Smooth muscle cell (in vitro differentiated cells): ENCODE data around the gene GPR78. TPM values are rescaled to one million over a fixed set of nuclear protein-coding genes. Genes with fewer than 3 reads are reported as not detected.

Experiments
- DNase-seq: peaks from one replicate; lab custom pipeline; 2025; ENCODE audit not compliant: unreplicated experiment; lab: John Stamatoyannopoulos, UW
- H2AFZ ChIP-seq: fragments of 200-600 bp; sonication (generic); 2 replicates; pipeline ENCODE4 v1.6.0; 2016; ENCODE audit warnings: antibody characterized with exemption, low read depth, mild to moderate bottlenecking
- H3F3A ChIP-seq: fragments of 200-600 bp; sonication (generic); 2 replicates; pipeline ENCODE4 v1.6.0; 2017; ENCODE audit warnings: antibody characterized with exemption, low read depth
- H3K27ac ChIP-seq: fragments of 200-600 bp; sonication (generic); 2 replicates; pipeline ENCODE4 v1.5.1; 2016; ENCODE audit warnings: low read depth, mild to moderate bottlenecking
- H3K27me3 ChIP-seq: fragments of 200-600 bp; sonication (generic); 2 replicates; pipeline ENCODE4 v1.6.1; 2016; ENCODE audit warnings: low read depth, mild to moderate bottlenecking
- H3K36me3 ChIP-seq: fragments of 200-600 bp; sonication (generic); 2 replicates; pipeline ENCODE4 v1.5.1; 2016; ENCODE audit warnings: low read depth
- H3K4me1 ChIP-seq: fragments of 200-600 bp; sonication (generic); 2 replicates; pipeline ENCODE4 v1.5.1; 2016; ENCODE audit warnings: low read depth
- H3K4me2 ChIP-seq: fragments of 200-600 bp; sonication (generic); 2 replicates; pipeline ENCODE4 v1.6.0; 2016; ENCODE audit warnings: mild to moderate bottlenecking
- H3K4me3 ChIP-seq: fragments of 200-600 bp; sonication (generic); 2 replicates; pipeline ENCODE4 v1.5.1; 2016; ENCODE audit warnings: mild to moderate bottlenecking
- H3K79me2 ChIP-seq: fragments of 200-600 bp; sonication (generic); 2 replicates; pipeline ENCODE4 v1.6.0; 2016; ENCODE audit warnings: low read depth, mild to moderate bottlenecking
- H3K9ac ChIP-seq: fragments of 200-600 bp; sonication (generic); 2 replicates; pipeline ENCODE4 v1.6.0; 2016; ENCODE audit warnings: low read depth
- H3K9me3 ChIP-seq: fragments of 200-600 bp; sonication (generic); replicated peaks from 2 replicates; pipeline ENCODE4 v1.5.1; 2016; ENCODE audit warnings: low read depth
- H4K20me1 ChIP-seq: fragments of 200-600 bp; sonication (generic); 2 replicates; pipeline ENCODE4 v1.6.0; 2016; ENCODE audit warnings: low read depth
- WGBS: methylation state at CpG from one replicate; pipeline ENCODE4 v1.1.7; 2016; ENCODE audit warnings: low lambda C conversion rate; 5-methylcytosine and 5-hydroxymethylcytosine counted together
- polyA plus RNA-seq: library from polyadenylated mRNA; unstranded; fragments of >200 nt; fragmentation: Nextera tagmentation; extraction: Ambion mirVana; gene quantifications from 2 replicates; pipeline ENCODE4 v1.2.1, GENCODE V29; 2016
- total RNA-seq: library from RNA; depleted of rRNA; stranded (reverse); fragments of >200 nt; gene quantifications from 2 replicates; pipeline ENCODE4 v1.2.3, GENCODE V29; 2014
- TF ChIP-seq, protein P1 (sequence below): fragments of 200-600 bp; sonication (generic); IDR thresholded peaks from 2 replicates; pipeline ENCODE4 v1.5.1; 2017; ENCODE audit warnings: borderline replicate concordance, mild to moderate bottlenecking, antibody characterized with exemption; ENCODE audit not compliant: insufficient read depth, poor library complexity, severe bottlenecking

The GPR78 gene
- total and polyA plus RNA-seq, 2 experiments from 2014 or later = 0.05 TPM; not detected in 1

DNA sequence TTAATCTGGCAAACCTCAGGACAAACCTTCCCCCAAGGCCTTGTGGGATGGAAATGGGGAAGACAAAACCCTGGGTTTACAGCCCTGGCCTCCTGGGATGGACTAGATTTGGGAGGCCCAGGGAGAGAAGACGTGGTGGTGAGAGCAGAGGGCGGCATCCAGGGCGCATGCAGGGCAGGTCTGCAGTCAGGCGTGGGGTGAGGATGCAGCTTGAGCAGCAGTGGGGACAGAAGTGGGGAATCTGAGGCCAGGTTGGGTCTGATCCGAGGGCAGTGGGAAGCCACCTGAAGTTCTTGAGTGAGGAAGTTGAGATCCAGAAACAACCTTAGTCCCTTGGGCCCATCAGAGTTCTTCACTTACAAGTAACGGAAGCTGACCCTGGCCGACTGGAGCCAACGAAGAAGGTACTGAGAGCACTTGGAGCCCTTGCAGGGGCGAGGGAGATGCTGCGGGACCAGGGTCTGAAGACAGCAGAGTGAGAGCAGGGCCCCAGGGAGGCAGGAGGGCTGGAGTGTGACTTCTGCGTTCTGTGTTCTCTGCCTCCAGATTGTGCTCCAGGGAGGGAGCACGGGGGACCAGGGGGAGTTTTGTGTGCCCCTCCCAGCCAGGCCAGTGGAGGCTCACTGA lies 42.0 kb upstream of the GPR78 start:
- H3K27me3 ChIP-seq = no peaks in the 10 kb centered on the region
- H4K20me1 ChIP-seq = no peaks in the 10 kb centered on the region
- no peaks in the 10 kb centered on the region for H3F3A ChIP-seq
- H3K9me3 ChIP-seq = no peaks in the 10 kb centered on the region
- 94% methylated on average over 12 of the region's 12 CpGs for WGBS
- no peak overlapping the region for H2AFZ ChIP-seq
- H3K4me2 ChIP-seq = no peak overlapping the region
- TF ChIP-seq, protein P1, sequence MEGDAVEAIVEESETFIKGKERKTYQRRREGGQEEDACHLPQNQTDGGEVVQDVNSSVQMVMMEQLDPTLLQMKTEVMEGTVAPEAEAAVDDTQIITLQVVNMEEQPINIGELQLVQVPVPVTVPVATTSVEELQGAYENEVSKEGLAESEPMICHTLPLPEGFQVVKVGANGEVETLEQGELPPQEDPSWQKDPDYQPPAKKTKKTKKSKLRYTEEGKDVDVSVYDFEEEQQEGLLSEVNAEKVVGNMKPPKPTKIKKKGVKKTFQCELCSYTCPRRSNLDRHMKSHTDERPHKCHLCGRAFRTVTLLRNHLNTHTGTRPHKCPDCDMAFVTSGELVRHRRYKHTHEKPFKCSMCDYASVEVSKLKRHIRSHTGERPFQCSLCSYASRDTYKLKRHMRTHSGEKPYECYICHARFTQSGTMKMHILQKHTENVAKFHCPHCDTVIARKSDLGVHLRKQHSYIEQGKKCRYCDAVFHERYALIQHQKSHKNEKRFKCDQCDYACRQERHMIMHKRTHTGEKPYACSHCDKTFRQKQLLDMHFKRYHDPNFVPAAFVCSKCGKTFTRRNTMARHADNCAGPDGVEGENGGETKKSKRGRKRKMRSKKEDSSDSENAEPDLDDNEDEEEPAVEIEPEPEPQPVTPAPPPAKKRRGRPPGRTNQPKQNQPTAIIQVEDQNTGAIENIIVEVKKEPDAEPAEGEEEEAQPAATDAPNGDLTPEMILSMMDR = no peak
- no peak overlapping the region for H3K4me3 ChIP-seq
- DNase-seq = no peak
- H3K4me1 ChIP-seq = no peaks in the 10 kb centered on the region
- no peaks in the 10 kb centered on the region for H3K36me3 ChIP-seq
- H3K9ac ChIP-seq = no peak overlapping the region
- no peak overlapping the region for H3K27ac ChIP-seq
- H3K79me2 ChIP-seq = no peaks in the 10 kb centered on the region

DNA sequence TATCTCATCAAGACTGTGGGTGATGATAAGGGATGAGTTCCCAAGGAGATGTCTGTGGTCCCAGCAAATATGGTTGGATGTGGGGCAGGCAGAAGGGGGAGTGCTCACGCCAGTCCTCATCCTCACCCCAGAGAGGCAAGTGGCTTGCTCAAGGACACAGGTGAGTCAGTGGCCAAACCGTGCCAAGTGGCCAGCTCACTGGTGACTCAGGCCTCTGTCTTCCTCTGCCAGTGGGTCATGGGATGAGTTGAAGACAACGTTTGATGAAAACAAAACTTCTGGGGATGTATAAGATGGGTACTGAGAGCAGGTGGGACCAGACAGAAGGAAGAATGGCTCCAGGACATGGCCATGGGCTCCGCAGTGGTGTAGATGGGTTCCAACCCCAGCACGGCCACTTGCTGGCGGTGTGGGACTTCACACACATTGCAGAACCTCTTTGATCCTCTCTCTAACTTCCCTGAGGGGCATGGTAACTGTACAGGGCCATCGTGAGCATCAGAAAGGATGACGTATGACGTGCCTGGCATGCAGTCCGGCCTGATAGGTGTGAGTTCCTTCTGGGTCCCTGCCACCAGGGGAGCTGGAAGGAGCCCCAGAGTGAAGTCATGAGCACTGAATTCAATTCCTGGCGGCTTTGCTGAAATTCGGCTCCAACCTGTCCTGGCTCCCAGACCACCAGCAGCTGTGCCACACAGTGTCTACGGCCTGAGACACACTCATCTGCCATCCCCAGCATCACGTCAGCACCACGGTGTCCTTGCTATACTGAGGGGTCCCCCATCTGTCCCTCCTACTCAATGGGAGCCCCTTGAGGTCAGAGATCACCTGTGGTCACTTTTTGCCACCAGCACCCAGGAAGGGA lies 41.3 kb upstream of the GPR78 start:
- Histone ChIP-seq H3K9me3 (no peaks in the 10 kb centered on the region), H3K36me3 (no peaks in the 10 kb centered on the region), H3K4me3 (no peak overlapping the region), H3K9ac (no peak overlapping the region), H3K27me3 (no peaks in the 10 kb centered on the region), H3K4me2 (no peak overlapping the region), H3F3A (no peaks in the 10 kb centered on the region), H3K79me2 (no peaks in the 10 kb centered on the region), H4K20me1 (no peaks in the 10 kb centered on the region), H3K27ac (no peak overlapping the region), H2AFZ (no peak overlapping the region), H3K4me1 (no peaks in the 10 kb centered on the region)
- 85% methylated on average over 15 of the region's 15 CpGs for WGBS
- DNase-seq = no peak
- TF ChIP-seq, protein P1 = no peak

DNA sequence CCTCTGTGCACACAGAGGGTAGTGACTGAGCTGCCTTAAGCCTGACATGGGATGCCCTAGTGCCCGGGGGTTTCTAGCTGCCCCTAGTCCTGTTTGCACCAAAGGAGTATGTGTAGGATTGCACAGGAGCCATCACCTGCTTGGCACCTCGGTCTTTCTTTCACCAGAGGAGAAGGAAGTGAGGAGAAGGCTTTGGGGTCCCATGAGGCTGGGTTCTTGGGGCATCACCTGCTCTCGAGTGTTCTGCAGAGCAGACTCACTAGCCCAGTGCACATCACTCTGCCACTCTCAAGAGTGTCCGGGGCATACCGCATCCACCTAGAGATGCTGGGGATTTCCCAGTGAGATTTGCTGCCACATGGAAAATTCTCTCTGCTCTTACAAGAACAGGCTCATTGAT lies 40.5 kb upstream of the GPR78 start:
- H3K9ac ChIP-seq = no peak overlapping the region
- no peak overlapping the region for H3K4me3 ChIP-seq
- H3F3A ChIP-seq = no peaks in the 10 kb centered on the region
- no peaks in the 10 kb centered on the region for H3K9me3 ChIP-seq
- DNase-seq = no peak
- TF ChIP-seq, protein P1 = no peak
- H3K4me2 ChIP-seq = no peak overlapping the region
- H3K27me3 ChIP-seq = no peaks in the 10 kb centered on the region
- H2AFZ ChIP-seq = no peak overlapping the region
- 91% methylated on average over 5 of the region's 5 CpGs for WGBS
- no peaks in the 10 kb centered on the region for H4K20me1 ChIP-seq
- no peaks in the 10 kb centered on the region for H3K36me3 ChIP-seq
- H3K27ac ChIP-seq = no peak overlapping the region
- H3K4me1 ChIP-seq = no peaks in the 10 kb centered on the region
- H3K79me2 ChIP-seq = no peaks in the 10 kb centered on the region
